ENCODE results near the gene NDUFC2. TPM values are rescaled to one million over a fixed set of nuclear protein-coding genes. Genes with fewer than 3 reads are reported as not detected.
"Not testable (repeated sequence)": the region's sequence is repeated elsewhere in the genome, so short reads cannot be mapped to it uniquely, and the experiment has no call there.

The NDUFC2 gene
- total RNA-seq, 6 donors from 2014 or later = 19.9 to 155 (median 91.4) TPM

DNA sequence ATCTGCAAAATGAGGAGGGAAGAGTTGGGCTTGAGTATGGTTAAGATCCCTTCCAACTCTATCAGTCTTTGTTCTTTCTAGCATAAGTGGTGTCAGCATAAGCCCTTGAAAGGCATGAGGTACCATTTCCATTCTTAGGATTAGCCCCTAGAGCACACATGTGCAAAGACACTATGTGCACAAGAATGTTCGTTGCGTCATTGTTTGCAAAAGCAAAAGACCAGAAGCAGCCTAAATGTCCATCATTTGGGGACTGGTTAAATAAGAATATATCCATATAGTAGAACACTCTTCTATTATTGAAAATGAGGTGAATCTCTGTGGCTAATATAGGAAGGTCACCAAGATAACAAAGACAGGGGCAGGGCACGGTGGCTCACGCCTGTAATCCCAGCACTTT, 46.6 kb downstream of the NDUFC2 start:
- Histone ChIP-seq H3K27me3 (no peaks in the 10 kb centered on the region), H3K4me1 (peaks cover 10 to 36% (median 15%) of the 10 kb centered on the region in 4 donors), H3K9me3 (no peaks in the 10 kb centered on the region), H3K4me3 (no peak overlapping the region), H3K27ac (no peak overlapping the region), H3K36me3 (no peaks in the 10 kb centered on the region)
- DNase-seq (no peak), ATAC-seq (ENCODE audit: low FRiP score in 2 of 2) (no peak)
- WGBS, 2 donors = 60 to 88% methylated on average over 4 of the region's 4 CpGs
- TF ChIP-seq, protein P1, sequence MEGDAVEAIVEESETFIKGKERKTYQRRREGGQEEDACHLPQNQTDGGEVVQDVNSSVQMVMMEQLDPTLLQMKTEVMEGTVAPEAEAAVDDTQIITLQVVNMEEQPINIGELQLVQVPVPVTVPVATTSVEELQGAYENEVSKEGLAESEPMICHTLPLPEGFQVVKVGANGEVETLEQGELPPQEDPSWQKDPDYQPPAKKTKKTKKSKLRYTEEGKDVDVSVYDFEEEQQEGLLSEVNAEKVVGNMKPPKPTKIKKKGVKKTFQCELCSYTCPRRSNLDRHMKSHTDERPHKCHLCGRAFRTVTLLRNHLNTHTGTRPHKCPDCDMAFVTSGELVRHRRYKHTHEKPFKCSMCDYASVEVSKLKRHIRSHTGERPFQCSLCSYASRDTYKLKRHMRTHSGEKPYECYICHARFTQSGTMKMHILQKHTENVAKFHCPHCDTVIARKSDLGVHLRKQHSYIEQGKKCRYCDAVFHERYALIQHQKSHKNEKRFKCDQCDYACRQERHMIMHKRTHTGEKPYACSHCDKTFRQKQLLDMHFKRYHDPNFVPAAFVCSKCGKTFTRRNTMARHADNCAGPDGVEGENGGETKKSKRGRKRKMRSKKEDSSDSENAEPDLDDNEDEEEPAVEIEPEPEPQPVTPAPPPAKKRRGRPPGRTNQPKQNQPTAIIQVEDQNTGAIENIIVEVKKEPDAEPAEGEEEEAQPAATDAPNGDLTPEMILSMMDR (IDR thresholded peaks at IDR 0.05) = no peak
- TF ChIP-seq POLR2AphosphoS5 (IDR thresholded peaks at IDR 0.05) (no peak), EP300 (IDR thresholded peaks at IDR 0.05) (no peak), POLR2A (IDR thresholded peaks at IDR 0.05) (no peak)

DNA sequence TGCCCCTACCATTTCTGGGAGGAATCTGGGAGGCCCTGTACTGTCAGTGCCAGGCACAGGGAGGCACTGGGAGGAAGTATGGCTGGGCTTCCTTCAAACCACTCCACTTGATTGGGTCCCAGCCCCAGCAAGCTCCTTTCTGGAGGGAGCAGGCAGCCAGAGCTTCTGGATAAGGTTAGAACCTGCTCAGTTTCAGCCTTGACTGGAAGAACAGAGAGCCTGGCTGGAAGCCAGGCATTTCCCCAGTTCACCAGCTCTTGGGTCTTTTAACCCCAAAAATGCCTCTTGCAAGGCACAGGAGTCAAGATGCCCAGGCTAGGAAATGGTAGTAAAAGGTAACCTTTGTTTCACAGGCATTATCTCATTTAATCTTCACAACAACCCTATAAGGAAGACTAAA, 47.6 kb downstream of the NDUFC2 start:
- ATAC-seq (ENCODE audit: low FRiP score in 2 of 2) = no peak
- Histone ChIP-seq H3K36me3 (no peaks in the 10 kb centered on the region), H3K27ac (no peak overlapping the region), H3K9me3 (no peaks in the 10 kb centered on the region), H3K27me3 (no peaks in the 10 kb centered on the region), H3K4me1 (peaks cover 10 to 29% (median 15%) of the 10 kb centered on the region in 4 donors), H3K4me3 (no peak overlapping the region)
- no peak for DNase-seq
- TF ChIP-seq POLR2AphosphoS5 (IDR thresholded peaks at IDR 0.05) (no peak), EP300 (IDR thresholded peaks at IDR 0.05) (no peak)

DNA sequence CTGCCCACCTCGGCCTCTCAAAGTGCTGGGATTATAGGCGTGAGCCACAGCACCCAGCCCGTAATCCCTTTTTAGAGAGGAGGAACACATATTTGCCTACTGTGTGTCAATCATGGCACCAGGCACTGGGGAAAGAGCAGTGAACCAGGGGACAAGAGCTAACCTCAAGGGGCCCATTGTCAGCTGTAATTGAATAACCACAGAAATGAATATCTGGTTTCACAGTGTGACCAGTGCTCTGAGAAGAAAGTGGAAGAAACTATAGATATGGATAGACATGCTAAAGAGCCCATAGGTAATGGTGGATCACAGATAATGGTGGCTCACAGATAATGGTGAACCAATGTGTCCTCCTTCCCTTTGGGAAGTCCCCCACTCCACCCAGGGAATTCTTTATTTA, 48.0 kb downstream of the NDUFC2 start:
- H3K9me3 ChIP-seq = no peaks in the 10 kb centered on the region
- H3K4me3 ChIP-seq = no peak overlapping the region
- H3K36me3 ChIP-seq = no peaks in the 10 kb centered on the region
- TF ChIP-seq POLR2AphosphoS5 (IDR thresholded peaks at IDR 0.05) (no peak), POLR2A (IDR thresholded peaks at IDR 0.05) (no peak), EP300 (IDR thresholded peaks at IDR 0.05) (no peak)
- TF ChIP-seq, protein P1 (IDR thresholded peaks at IDR 0.05) = no peak
- no peak overlapping the region for H3K27ac ChIP-seq
- H3K27me3 ChIP-seq = no peaks in the 10 kb centered on the region
- WGBS, 2 donors = 87 to 91% methylated on average over 3 of the region's 3 CpGs
- ATAC-seq (ENCODE audit: low FRiP score in 2 of 2) = no peak
- peaks cover 10 to 29% (median 15%) of the 10 kb centered on the region in 4 donors for H3K4me1 ChIP-seq
- DNase-seq = no peak

DNA sequence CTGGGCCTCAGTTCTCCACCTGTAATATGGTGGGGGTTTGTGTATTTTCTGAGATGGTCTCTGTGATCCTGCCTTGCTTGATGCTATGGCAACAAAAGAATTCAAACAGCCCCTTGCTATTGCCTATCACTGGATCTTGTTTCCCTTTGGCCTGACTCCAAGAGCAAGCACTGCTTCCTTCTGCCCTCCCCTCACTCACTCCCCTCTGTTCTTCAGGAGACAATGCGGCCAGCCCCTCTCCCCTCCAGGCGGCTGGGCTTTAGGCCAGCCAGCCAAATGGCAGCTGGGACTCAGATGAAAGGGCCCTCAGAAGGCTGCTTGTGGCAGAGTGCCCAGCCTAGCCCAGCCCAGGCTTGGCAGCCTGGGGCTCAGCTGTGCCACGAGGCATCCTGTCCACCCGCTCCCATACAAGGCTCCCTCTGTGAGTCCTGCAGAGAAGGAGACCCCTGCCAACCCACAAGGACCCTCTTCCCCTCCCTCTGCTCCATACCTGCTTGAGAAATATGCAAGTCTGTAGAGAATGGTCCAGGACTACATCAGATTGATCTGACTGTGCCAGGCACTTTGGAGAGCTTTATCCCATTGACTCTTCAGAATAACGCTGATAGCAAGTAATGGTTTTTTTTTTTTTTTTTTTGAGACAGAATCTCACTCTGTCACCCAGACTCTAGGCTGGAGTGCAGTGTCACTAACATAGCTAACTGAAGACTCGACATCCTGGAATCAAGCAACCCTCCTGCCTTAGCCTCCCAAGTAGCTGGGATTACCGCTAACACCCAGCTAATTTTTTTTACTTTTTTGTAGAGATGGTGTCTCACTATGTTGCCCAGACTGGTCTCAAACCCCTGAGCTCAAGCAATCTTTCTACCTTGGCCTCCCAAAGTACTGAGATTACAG, 49.0 kb downstream of the NDUFC2 start:
- peak overlapping the region in 1 of 4 donors; percentile 42 for H3K27ac ChIP-seq
- H3K36me3 ChIP-seq = no peaks in the 10 kb centered on the region
- H3K4me3 ChIP-seq = no peak overlapping the region
- DNase-seq = peak; percentile 76 to 80
- peak; percentile 49 to 88 for ATAC-seq (ENCODE audit: low FRiP score in 2 of 2)
- H3K9me3 ChIP-seq = no peaks in the 10 kb centered on the region
- H3K27me3 ChIP-seq = no peaks in the 10 kb centered on the region
- TF ChIP-seq, protein P1 (IDR thresholded peaks at IDR 0.05) = no peak
- TF ChIP-seq EP300 (IDR thresholded peaks at IDR 0.05) = no peak
- TF ChIP-seq POLR2AphosphoS5 (IDR thresholded peaks at IDR 0.05) = no peak
- TF ChIP-seq POLR2A (IDR thresholded peaks at IDR 0.05) = no peak
- H3K4me1 ChIP-seq = peaks cover 10 to 26% (median 15%) of the 10 kb centered on the region in 4 donors
- 21 to 40% methylated on average over 5 to 7 of the region's 7 CpGs for WGBS, 2 donors

DNA sequence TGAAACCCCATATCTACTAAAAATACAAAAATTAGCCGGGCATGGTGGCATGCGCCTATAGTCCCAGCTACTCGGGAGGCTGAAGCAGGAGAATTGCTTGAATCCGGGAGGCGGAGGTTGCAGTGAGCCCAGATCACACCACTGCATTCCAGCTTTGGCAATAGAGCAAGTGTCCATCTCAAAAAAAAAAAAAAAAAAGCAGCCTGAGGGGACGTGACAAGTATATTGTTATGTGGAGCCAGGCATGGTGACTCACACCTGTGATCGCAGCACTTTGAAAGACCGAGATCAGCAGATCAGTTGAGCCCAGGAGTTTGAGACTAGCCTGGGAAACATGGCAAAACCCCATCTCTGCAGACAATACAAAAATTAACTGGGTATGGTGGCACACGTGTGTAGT, 51.2 kb downstream of the NDUFC2 start:
- H3K36me3 ChIP-seq; H3K4me3 ChIP-seq; ATAC-seq (ENCODE audit: low FRiP score in 2 of 2); H3K27ac ChIP-seq; DNase-seq; H3K9me3 ChIP-seq; H3K27me3 ChIP-seq: not testable (repeated sequence)
- peaks cover 10 to 30% (median 17%) of the 10 kb centered on the region in 4 donors for H3K4me1 ChIP-seq
- whole genome bisulfite sequencing, 2 donors = 87 to 89% methylated on average over 9 of the region's 9 CpGs

DNA sequence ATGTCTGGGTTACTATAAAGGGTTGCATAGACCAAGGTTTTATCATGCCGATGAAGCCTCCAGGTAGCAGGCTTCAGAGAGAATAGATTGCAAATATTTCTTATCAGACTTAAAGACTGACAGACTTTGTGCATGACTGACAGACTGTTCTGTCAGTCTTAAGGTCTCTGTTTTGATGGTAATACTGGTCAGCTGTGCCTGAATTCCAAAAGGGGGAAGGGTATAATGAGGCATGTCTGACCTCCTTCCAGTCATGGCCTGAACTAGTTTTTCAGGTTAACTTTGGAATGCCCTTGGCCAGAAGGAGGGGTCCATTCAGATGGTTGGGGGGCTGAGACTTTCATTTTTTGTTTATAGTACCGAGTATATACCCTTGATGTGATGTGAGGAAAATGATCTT, 51.9 kb downstream of the NDUFC2 start:
- 82 to 88% methylated on average over 2 of the region's 2 CpGs for WGBS, 2 donors
- no peak for ATAC-seq (ENCODE audit: low FRiP score in 2 of 2)

More for the DNA sequence above, 51.9 kb downstream of the NDUFC2 start:
- Histone ChIP-seq H3K9me3 (no peaks in the 10 kb centered on the region), H3K4me1 (peaks cover 10 to 35% (median 20%) of the 10 kb centered on the region in 4 donors), H3K4me3 (no peak overlapping the region), H3K27ac (no peak overlapping the region), H3K27me3 (no peaks in the 10 kb centered on the region), H3K36me3 (no peaks in the 10 kb centered on the region)
- no peak for DNase-seq
- TF ChIP-seq EP300 (IDR thresholded peaks at IDR 0.05) (no peak), POLR2A (IDR thresholded peaks at IDR 0.05) (no peak), POLR2AphosphoS5 (IDR thresholded peaks at IDR 0.05) (no peak)
- TF ChIP-seq, protein P1 (IDR thresholded peaks at IDR 0.05) = no peak

All from upper lobe of left lung (tissue), 6 donors.